Measurements from ENCODE around the gene PHOSPHO1.

PHOSPHO1 gene

GRCh38 chr17:49244839-49245238 is 14.3 kb upstream of the PHOSPHO1 start:
- no peak for TF ChIP-seq CTCF (IDR thresholded peaks at IDR 0.05; ENCODE audit: low read depth, low read length, missing control alignments)
- no peak overlapping the region for H3K4me3 ChIP-seq (replicated peaks; ENCODE audit: low read depth, low read length)
- DNase-seq (ENCODE audit: extremely low read depth, low read depth): no peak

GRCh38 chr17:49242813-49243212 is 12.2 kb upstream of the PHOSPHO1 start:
- TF ChIP-seq CTCF (IDR thresholded peaks at IDR 0.05; ENCODE audit: low read depth, low read length, missing control alignments): no peak
- no peak for DNase-seq (ENCODE audit: extremely low read depth, low read depth)
- H3K4me3 ChIP-seq (replicated peaks; ENCODE audit: low read depth, low read length): no peak overlapping the region

GRCh38 chr17:49241692-49242397 is 11.3 kb upstream of the PHOSPHO1 start:
- H3K4me3 ChIP-seq (replicated peaks; ENCODE audit: low read depth, low read length): no peak overlapping the region
- no peak for DNase-seq (ENCODE audit: extremely low read depth, low read depth)
- no peak for TF ChIP-seq CTCF (IDR thresholded peaks at IDR 0.05; ENCODE audit: low read depth, low read length, missing control alignments)

- DNase-seq (ENCODE audit: extremely low read depth, low read depth): no peak
- no peak overlapping the region for H3K4me3 ChIP-seq (replicated peaks; ENCODE audit: low read depth, low read length)
- no peak for TF ChIP-seq CTCF (IDR thresholded peaks at IDR 0.05; ENCODE audit: low read depth, low read length, missing control alignments)
These were observed 10.5 kb upstream of the PHOSPHO1 start for GRCh38 chr17:49241040-49241439.

- DNase-seq (ENCODE audit: extremely low read depth, low read depth): no peak
- no peak for TF ChIP-seq CTCF (IDR thresholded peaks at IDR 0.05; ENCODE audit: low read depth, low read length, missing control alignments)
- no peak overlapping the region for H3K4me3 ChIP-seq (replicated peaks; ENCODE audit: low read depth, low read length)
These were observed 10.0 kb upstream of the PHOSPHO1 start for GRCh38 chr17:49240619-49241018.

GRCh38 chr17:49239963-49240362 is 9.4 kb upstream of the PHOSPHO1 start:
- no peak for DNase-seq (ENCODE audit: extremely low read depth, low read depth)
- no peak overlapping the region for H3K4me3 ChIP-seq (replicated peaks; ENCODE audit: low read depth, low read length)
- no peak for TF ChIP-seq CTCF (IDR thresholded peaks at IDR 0.05; ENCODE audit: low read depth, low read length, missing control alignments)

GRCh38 chr17:49235896-49236295 is 5.3 kb upstream of the PHOSPHO1 start:
- no peak overlapping the region for H3K4me3 ChIP-seq (replicated peaks; ENCODE audit: low read depth, low read length)
- no peak for DNase-seq (ENCODE audit: extremely low read depth, low read depth)
- TF ChIP-seq CTCF (IDR thresholded peaks at IDR 0.05; ENCODE audit: low read depth, low read length, missing control alignments): no peak

Data from HFF-Myc (cell line).